Hepatocyte (in vitro differentiated cells): ENCODE results near the gene CDHR2.

Source experiments
- CTCF ChIP-seq: fragments of 200-600 bp; sonication (generic); IDR thresholded peaks from 2 replicates; pipeline ENCODE4 v1.5.1; 2016; ENCODE audit warnings: antibody characterized with exemption, mild to moderate bottlenecking; ENCODE audit not compliant: poor library complexity
- EZH2phosphoT487 ChIP-seq: fragments of 200-600 bp; sonication (generic); IDR thresholded peaks from one replicate; pipeline ENCODE4 v1.6.1; 2018; ENCODE audit warnings: antibody characterized with exemption, mild to moderate bottlenecking, low read depth, moderate library complexity; ENCODE audit not compliant: unreplicated experiment, severe bottlenecking

DNA sequence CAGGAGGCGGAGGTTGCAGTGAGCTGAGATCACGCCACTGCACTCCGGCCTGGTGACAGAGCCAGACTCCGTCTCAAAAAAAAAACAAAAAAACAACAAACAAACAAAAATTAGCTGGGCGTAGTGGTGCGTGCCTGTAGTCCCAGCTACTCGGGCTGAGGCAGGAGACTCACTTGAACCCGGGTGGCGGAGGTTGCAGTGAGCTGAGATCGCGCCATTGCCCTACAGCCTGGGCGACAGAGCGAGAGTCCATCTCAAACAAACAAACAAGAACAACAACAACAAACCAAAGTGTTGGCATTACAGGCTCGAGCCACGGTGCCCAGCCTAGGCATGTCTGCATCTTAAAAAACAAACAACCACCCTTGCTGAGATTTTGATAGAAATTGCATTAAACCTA is 24.2 kb upstream of the CDHR2 start:
- no peak for TF ChIP-seq CTCF
- TF ChIP-seq EZH2phosphoT487 = no peak
